Measurements from ENCODE around the gene OR3A2. TPM values are rescaled to one million over a fixed set of nuclear protein-coding genes. Genes with fewer than 3 reads are reported as not detected.
"Not testable (repeated sequence)": the region's sequence is repeated elsewhere in the genome, so short reads cannot be mapped to it uniquely, and the experiment has no call there.

Gene OR3A2
- under 1 TPM in 2 of 4 donors, not detected in 2; 0.36 to 0.40 TPM for total RNA-seq
- polyA plus RNA-seq, result under 1 TPM in 1 of 3 donors, not detected in 2; 0.04 TPM
- long read RNA-seq, donor 1, result 0 reads
- long read RNA-seq, donor 2, partial matches to known transcripts, result 0 of 1 reads
- long read RNA-seq, donor 2, other reads (novel, unspliced or antisense), result 1 of 1 reads

DNA sequence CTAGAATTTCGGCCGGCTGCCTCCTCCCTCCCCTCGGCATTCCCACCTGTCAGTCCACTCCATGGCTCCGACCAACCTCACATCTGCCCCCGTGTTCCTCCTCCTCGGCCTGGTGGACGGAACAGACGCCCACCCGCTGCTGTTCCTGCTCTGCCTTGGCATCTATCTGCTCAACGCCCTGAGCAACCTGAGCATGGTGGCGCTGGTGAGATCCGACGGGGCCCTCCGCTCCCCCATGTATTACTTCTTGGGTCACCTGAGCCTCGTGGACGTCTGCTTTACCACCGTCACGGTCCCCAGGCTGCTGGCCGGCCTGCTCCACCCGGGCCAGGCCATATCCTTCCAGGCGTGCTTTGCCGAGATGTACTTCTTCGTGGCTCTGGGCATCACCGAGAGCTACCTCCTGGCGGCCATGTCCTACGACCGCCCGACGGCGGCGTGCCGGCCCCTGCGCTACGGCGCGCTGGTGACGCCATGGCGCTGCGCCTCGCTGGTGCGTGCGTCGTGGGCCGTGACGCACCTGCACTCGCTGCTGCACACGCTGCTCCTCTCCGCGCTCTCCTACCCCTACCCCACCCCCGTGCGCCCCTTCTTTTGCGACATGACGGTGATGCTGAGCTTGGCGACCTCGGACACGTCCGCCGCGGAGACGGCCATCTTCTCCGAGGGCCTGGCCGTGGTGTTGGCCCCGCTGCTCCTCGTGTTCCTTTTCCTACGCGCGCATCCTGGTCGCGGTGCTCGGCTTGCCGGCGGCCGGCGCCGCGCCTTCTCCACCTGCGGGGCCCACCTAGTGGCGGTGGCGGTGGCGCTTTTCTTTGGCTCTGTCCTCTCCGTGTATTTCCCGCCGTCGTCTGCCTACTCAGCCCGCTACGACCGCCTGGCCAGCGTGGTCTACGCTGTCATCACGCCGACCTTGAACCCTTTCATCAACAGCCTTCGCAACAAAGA, at the start of gene OR3A2:
OR3A2 (minus strand) TSS at position 440 of the 948 bp plus-strand sequence.
- H3K9me3 ChIP-seq, result no peaks in the 10 kb centered on the region
- WGBS, 3 donors, result 20 to 25% (median 24%) methylated on average over 90 to 92 of the region's 92 CpGs
- DNase-seq (no peak), ATAC-seq (no peak)
- intact Hi-C loops (cut with DNase I), result no loop called here
- no peaks in the 10 kb centered on the region for H3K36me3 ChIP-seq (ENCODE audit: insufficient read depth in 1 of 2, low read depth in 1 of 2)
- TF ChIP-seq, protein P1, sequence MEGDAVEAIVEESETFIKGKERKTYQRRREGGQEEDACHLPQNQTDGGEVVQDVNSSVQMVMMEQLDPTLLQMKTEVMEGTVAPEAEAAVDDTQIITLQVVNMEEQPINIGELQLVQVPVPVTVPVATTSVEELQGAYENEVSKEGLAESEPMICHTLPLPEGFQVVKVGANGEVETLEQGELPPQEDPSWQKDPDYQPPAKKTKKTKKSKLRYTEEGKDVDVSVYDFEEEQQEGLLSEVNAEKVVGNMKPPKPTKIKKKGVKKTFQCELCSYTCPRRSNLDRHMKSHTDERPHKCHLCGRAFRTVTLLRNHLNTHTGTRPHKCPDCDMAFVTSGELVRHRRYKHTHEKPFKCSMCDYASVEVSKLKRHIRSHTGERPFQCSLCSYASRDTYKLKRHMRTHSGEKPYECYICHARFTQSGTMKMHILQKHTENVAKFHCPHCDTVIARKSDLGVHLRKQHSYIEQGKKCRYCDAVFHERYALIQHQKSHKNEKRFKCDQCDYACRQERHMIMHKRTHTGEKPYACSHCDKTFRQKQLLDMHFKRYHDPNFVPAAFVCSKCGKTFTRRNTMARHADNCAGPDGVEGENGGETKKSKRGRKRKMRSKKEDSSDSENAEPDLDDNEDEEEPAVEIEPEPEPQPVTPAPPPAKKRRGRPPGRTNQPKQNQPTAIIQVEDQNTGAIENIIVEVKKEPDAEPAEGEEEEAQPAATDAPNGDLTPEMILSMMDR (IDR thresholded peaks at IDR 0.05), result no peak
- H3K27me3 ChIP-seq (ENCODE audit: insufficient read depth in 3 of 3, low read length in 2 of 3), result peaks cover 0 to 22% (median 5%) of the 10 kb centered on the region in 3 donors
- H3K27ac ChIP-seq, result no peak within 1 kb of the TSS
- H3K4me1 ChIP-seq, result no peaks in the 10 kb centered on the region
- H3K4me3 ChIP-seq, result no peak within 1 kb of the TSS

DNA sequence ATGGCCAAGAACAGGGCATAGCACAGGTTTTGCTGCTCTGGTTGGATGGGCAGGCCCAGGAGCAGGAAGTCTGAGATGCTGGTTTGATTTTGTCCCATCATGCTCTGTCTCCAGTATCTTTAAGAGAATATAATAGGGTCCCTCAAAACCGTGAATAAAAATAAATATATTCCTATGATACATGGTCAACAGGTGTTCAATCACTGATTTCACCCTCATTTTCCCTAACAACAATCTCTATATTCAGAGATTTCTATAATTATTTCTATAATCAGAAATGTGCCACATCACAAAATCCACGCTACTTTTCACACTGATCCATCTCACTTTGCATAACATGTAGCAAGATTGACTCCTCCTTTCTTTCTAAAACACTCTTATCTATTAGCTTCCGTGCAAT, 47.6 kb upstream of the OR3A2 start, which contains the start of gene OR1E2:
OR1E2 (minus strand) TSS at position 101 of the 400 bp plus-strand sequence; CDS start at position 101, 0 bp downstream.
- Histone ChIP-seq H3K9me3 (peaks cover 11% of the 10 kb centered on the region), H3K36me3 (ENCODE audit: insufficient read depth in 1 of 2, low read depth in 1 of 2) (no peaks in the 10 kb centered on the region), H3K27me3 (ENCODE audit: insufficient read depth in 3 of 3, low read length in 2 of 3) (peaks cover 0 to 5% (median 0%) of the 10 kb centered on the region in 3 donors), H3K4me3 (no peak within 1 kb of the TSS), H3K4me1 (no peaks in the 10 kb centered on the region), H3K27ac (no peak within 1 kb of the TSS)
- no peak for ATAC-seq
- intact Hi-C loops (cut with DNase I), result no loop called here
- 64 to 69% (median 66%) methylated on average over 3 of the region's 3 CpGs for WGBS, 3 donors
- DNase-seq, result no peak
- TF ChIP-seq, protein P1 (IDR thresholded peaks at IDR 0.05), result no peak

DNA sequence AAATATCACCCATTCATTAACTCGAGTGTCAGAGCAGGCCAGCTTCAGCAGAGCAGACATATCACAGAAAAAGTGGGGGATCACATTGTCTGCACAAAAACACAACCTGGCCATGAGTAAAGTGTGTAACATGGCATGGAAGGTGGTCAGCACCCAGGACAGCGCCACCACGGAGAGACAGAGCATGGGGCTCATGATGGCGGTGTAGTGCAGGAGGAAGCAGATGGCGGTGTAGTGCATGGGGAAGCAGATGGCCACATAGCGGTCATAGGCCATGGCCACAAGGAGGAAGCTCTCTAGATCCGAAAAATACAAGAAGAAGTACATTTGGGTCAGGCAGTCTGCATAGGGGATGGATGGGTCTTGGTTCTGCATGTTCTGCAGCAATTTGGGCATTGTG, 47.1 kb upstream of the OR3A2 start:
- H3K27me3 ChIP-seq (ENCODE audit: insufficient read depth in 3 of 3, low read length in 2 of 3); H3K27ac ChIP-seq; DNase-seq; H3K4me3 ChIP-seq; intact Hi-C loops (cut with DNase I); H3K36me3 ChIP-seq (ENCODE audit: insufficient read depth in 1 of 2, low read depth in 1 of 2); ATAC-seq; H3K4me1 ChIP-seq: not testable (repeated sequence)
- 30 to 36% (median 32%) methylated on average over 7 of the region's 7 CpGs for WGBS, 3 donors
- peaks cover 11% of the 10 kb centered on the region for H3K9me3 ChIP-seq

DNA sequence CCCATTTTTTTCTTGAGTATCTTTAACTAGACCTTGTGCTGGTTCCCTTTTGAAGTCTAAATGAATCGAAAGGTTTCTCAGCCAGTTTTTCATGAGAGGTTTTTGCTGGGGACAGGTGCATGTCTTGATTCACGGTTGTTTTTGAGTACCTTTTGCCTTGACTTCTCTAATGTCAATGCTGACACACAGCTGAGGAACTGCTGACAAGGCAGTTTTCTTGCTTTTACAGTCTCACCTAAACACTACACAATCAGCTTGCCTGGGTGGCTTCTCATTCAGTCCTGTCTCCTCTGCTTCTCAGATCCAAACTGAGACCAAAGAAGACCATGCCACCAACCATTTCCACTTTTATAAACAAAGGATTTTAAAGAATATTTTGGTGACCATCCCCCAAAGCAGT, 32.1 kb upstream of the OR3A2 start:
- TF ChIP-seq, protein P1 (IDR thresholded peaks at IDR 0.05), result no peak
- WGBS, 3 donors, result 51 to 58% (median 56%) methylated on average over 2 of the region's 2 CpGs
- H3K9me3 ChIP-seq, result no peaks in the 10 kb centered on the region
- H3K27ac ChIP-seq, result no peak overlapping the region
- H3K4me1 ChIP-seq, result no peaks in the 10 kb centered on the region
- H3K4me3 ChIP-seq, result no peak overlapping the region
- DNase-seq (no peak), ATAC-seq (no peak)
- H3K36me3 ChIP-seq (ENCODE audit: insufficient read depth in 1 of 2, low read depth in 1 of 2), result no peaks in the 10 kb centered on the region
- H3K27me3 ChIP-seq (ENCODE audit: insufficient read depth in 3 of 3, low read length in 2 of 3), result no peaks in the 10 kb centered on the region
- intact Hi-C loops (cut with DNase I), result no loop called here

DNA sequence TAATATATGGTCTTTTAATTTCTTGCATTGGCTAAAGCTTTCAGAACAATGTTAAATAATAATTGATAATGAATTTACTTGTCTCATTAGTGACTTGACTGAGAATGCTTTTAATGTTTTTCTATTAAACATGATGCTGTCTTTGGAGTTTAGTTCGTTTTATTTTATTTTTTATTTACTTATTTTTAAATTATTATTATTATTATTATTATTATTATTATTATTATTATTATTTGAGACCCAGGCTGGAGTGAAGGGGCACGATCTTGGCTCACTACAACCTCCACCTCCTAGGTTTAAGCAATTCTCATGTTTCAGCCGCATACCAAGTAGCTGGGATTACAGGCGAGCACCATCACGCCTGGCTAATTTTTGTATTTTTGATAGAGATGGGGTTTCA, 29.5 kb upstream of the OR3A2 start:
- ATAC-seq (no peak), DNase-seq (no peak)
- TF ChIP-seq, protein P1 (IDR thresholded peaks at IDR 0.05), result no peak
- Histone ChIP-seq H3K4me3 (no peak overlapping the region), H3K9me3 (no peaks in the 10 kb centered on the region), H3K4me1 (no peaks in the 10 kb centered on the region), H3K27ac (no peak overlapping the region), H3K27me3 (ENCODE audit: insufficient read depth in 3 of 3, low read length in 2 of 3) (no peaks in the 10 kb centered on the region), H3K36me3 (ENCODE audit: insufficient read depth in 1 of 2, low read depth in 1 of 2) (no peaks in the 10 kb centered on the region)
- 46 to 53% (median 47%) methylated on average over 5 of the region's 5 CpGs for WGBS, 3 donors
- intact Hi-C loops (cut with DNase I), result no loop called here

DNA sequence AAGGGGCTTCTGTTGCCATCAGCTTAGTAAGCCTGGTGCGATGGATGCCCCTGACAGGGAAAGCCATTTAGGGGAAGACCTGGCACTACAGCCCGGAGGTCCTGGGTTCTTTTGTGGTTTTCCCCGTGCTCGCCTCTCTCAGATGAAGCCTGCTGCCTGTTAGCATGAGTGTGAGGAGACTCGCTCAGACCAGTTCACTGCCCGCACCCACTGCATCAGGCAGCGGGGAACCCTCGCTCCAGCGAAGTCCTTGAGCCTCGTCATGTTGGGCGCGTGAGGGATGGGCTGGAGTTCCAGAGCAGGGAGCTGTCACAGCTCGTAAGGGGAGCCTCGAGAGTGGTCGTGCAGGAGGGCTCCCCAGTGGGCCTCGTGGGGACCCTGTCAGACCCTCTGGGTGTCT, 26.1 kb upstream of the OR3A2 start:
- H3K4me1 ChIP-seq; H3K4me3 ChIP-seq; DNase-seq; intact Hi-C loops (cut with DNase I); H3K27me3 ChIP-seq (ENCODE audit: insufficient read depth in 3 of 3, low read length in 2 of 3); H3K27ac ChIP-seq; ATAC-seq; H3K36me3 ChIP-seq (ENCODE audit: insufficient read depth in 1 of 2, low read depth in 1 of 2): not testable (repeated sequence)
- H3K9me3 ChIP-seq, result peaks cover 10% of the 10 kb centered on the region
- 40 to 66% (median 43%) methylated on average over 1 to 5 of the region's 16 CpGs for WGBS, 3 donors
